NB4 (cell line): ENCODE results near the gene RBM4B.

ENCODE experiments used
- DNase-seq: peaks from one replicate; pipeline ENCODE4 v3.0.0; 2010; ENCODE audit warnings: low read depth
- H3K4me3 ChIP-seq: one replicate; pipeline ENCODE4 v1.5.1; 2011; ENCODE audit warnings: mild to moderate bottlenecking, low read depth, low read length, moderate library complexity
- CTCF ChIP-seq: IDR thresholded peaks from one replicate; pipeline ENCODE4 v1.5.1; 2012; ENCODE audit warnings: low read depth, low read length
- MAX ChIP-seq: IDR thresholded peaks from 2 replicates; pipeline ENCODE4 v1.6.1; 2011; ENCODE audit warnings: low read depth, low read length
- MYC ChIP-seq: IDR thresholded peaks from 2 replicates; pipeline ENCODE4 v1.6.1; 2011; ENCODE audit warnings: low read depth, low read length
- POLR2A ChIP-seq: IDR thresholded peaks from 2 replicates; pipeline ENCODE4 v1.6.1; 2011; ENCODE audit warnings: mild to moderate bottlenecking; ENCODE audit not compliant: insufficient read length; ENCODE audit errors: extremely low read depth

Gene RBM4B

GRCh38 chr11:66680966-66681645, 3.4 kb upstream of the RBM4B start:
- H3K4me3 ChIP-seq: no peak overlapping the region
- no peak for DNase-seq
- no peak for TF ChIP-seq POLR2A
- no peak for TF ChIP-seq CTCF
- TF ChIP-seq MYC: no peak
- TF ChIP-seq MAX: no peak

GRCh38 chr11:66676931-66677598, 622 bp downstream of the RBM4B start:
- no peak for TF ChIP-seq MYC
- TF ChIP-seq CTCF: no peak
- no peak for TF ChIP-seq POLR2A
- no peak for TF ChIP-seq MAX
- H3K4me3 ChIP-seq: peak overlapping the region; percentile 74

GRCh38 chr11:66676282-66676919, 1.3 kb downstream of the RBM4B start:
- peak; percentile 73 for DNase-seq
- TF ChIP-seq MAX: no peak
- no peak for TF ChIP-seq POLR2A
- no peak for TF ChIP-seq CTCF
- H3K4me3 ChIP-seq: peak overlapping the region; percentile 74

More at GRCh38 chr11:66676931-66677598, 622 bp downstream of the RBM4B start:
- DNase-seq: no peak

- no peak for DNase-seq
- H3K4me3 ChIP-seq: peak overlapping the region; percentile 74
These were observed 2.6 kb downstream of the RBM4B start for GRCh38 chr11:66674964-66675602.

More at GRCh38 chr11:66674964-66675602, 2.6 kb downstream of the RBM4B start:
- no peak for TF ChIP-seq POLR2A
- no peak for TF ChIP-seq CTCF
- no peak for TF ChIP-seq MAX
- TF ChIP-seq MYC: no peak
